Subcutaneous adipose tissue (tissue), 4 donors: ENCODE measurements around the gene SCNN1A. TPM values are rescaled to one million over a fixed set of nuclear protein-coding genes. Genes with fewer than 3 reads are reported as not detected.

Source experiments
- total RNA-seq, 4 donors: library from RNA; depleted of rRNA; stranded (reverse); fragments of >200 nt; gene quantifications; one replicate each; pipeline ENCODE4 v1.1.0, GENCODE V29; 2016
- TF ChIP-seq, protein P1 (sequence below): fragments of 450-650 bp; IDR thresholded peaks from one replicate; pipeline ENCODE4 v1.5.1; 2016; ENCODE audit warnings: low read depth, mild to moderate bottlenecking, control low read depth, antibody characterized with exemption, moderate library complexity

Gene SCNN1A
- total RNA-seq = 1 to 10 TPM; 3.4 to 5.8 (median 4.1) TPM

- TF ChIP-seq, protein P1, sequence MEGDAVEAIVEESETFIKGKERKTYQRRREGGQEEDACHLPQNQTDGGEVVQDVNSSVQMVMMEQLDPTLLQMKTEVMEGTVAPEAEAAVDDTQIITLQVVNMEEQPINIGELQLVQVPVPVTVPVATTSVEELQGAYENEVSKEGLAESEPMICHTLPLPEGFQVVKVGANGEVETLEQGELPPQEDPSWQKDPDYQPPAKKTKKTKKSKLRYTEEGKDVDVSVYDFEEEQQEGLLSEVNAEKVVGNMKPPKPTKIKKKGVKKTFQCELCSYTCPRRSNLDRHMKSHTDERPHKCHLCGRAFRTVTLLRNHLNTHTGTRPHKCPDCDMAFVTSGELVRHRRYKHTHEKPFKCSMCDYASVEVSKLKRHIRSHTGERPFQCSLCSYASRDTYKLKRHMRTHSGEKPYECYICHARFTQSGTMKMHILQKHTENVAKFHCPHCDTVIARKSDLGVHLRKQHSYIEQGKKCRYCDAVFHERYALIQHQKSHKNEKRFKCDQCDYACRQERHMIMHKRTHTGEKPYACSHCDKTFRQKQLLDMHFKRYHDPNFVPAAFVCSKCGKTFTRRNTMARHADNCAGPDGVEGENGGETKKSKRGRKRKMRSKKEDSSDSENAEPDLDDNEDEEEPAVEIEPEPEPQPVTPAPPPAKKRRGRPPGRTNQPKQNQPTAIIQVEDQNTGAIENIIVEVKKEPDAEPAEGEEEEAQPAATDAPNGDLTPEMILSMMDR = no peak
Observed at GRCh38 chr12:6375269-6376078, at the start of gene SCNN1A. SCNN1A (minus strand) TSS chr12:6375563; CDS start chr12:6374783, 780 bp downstream.

- TF ChIP-seq, protein P1 = no peak
Observed at GRCh38 chr12:6424866-6425265, 49.5 kb upstream of the SCNN1A start.

- TF ChIP-seq, protein P1 = no peak
Observed at GRCh38 chr12:6424008-6424347, 48.6 kb upstream of the SCNN1A start.

- TF ChIP-seq, protein P1 = no peak
Observed at GRCh38 chr12:6423267-6424007, 48.1 kb upstream of the SCNN1A start.

DNA sequence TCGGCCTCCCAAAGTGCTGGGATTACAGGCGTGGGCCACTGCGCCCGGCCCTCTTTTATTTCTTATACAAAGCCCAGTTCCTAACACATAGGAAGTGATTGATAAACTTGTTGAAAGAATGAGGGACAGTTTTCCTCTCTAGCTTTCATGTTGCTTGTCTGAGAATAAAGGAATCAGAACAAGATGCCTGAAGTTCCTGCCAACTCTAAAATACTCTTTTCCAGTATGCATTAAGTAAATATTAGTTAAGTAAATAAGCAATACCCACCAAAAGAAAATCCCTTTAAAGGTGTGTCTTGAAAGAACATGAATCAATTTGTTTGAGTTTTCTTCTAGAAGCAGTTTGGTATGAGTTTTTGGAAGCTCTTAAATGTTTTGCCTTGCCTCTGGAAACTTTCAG is 45.0 kb upstream of the SCNN1A start:
- TF ChIP-seq, protein P1 = no peak

DNA sequence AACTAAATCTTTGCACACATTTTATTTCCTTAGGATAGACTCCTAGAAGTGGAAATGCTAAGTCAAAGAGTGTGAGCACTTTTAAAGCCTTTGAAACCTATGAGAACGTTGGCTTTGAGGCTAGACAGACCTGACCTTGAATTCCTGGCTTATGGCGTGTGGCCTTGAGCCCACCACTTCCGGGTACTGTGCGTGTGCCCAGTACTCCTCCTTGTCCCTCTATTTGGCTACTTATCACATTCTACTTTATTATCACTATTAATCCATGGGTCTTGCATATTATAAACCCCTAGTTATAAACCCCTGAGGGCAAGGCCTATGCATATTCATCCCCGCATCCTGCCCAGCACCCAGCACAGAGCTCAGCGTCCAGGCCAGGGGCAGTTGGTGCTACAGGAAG is 43.4 kb upstream of the SCNN1A start:
- TF ChIP-seq, protein P1 = no peak

DNA sequence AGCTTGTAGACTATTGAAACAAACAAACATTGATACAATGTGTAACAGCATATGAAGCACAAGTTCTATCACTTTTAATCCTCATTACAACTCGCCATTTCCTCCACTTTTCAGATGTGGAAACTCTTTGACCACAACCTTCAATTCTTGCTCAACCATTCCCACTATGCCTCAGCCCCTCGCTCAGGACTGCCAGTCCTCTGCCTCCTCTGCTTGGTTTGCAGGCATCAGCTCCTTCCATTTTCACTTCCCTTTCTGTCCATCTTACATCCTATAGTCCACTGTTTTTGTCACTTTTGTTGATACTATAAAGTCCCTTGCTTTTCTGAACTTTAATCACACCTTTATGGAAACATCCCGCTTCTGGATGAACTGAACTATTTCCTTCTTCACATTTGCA is 41.2 kb upstream of the SCNN1A start:
- TF ChIP-seq, protein P1 = no peak
